NCI-H128 (cell line): Measurements from ENCODE around the gene ELL2.
"Not testable (repeated sequence)": the region's sequence is repeated elsewhere in the genome, so short reads cannot be mapped to it uniquely, and the experiment has no call there.

ENCODE experiments used
- DNase-seq: peaks from one replicate; lab custom pipeline; 2025; ENCODE audit not compliant: unreplicated experiment; lab: John Stamatoyannopoulos, UW

ELL2 gene

GRCh38 chr5:95841914-95842812 is 119.5 kb downstream of the ELL2 start:
- no peak for DNase-seq

- DNase-seq: no peak
Measured at GRCh38 chr5:95840956-95841705, 120.5 kb downstream of the ELL2 start.

GRCh38 chr5:95839658-95840057 is 122.0 kb downstream of the ELL2 start:
- no peak for DNase-seq

- DNase-seq: no peak
Measured at GRCh38 chr5:95838556-95838955, 123.1 kb downstream of the ELL2 start.

- DNase-seq: no peak
Measured at GRCh38 chr5:95838001-95838520, 123.6 kb downstream of the ELL2 start.

- DNase-seq: no peak
Measured at GRCh38 chr5:95837492-95837891, 124.2 kb downstream of the ELL2 start.

- not testable (repeated sequence) for DNase-seq
Measured at GRCh38 chr5:95836971-95837370, 124.7 kb downstream of the ELL2 start.

GRCh38 chr5:95836544-95836943 is 125.1 kb downstream of the ELL2 start:
- DNase-seq: no peak

- DNase-seq: no peak
Measured at GRCh38 chr5:95835682-95836385, 125.8 kb downstream of the ELL2 start.
